Measurements from ENCODE around the gene IDNK.

Gene IDNK
- long read RNA-seq, partial matches to known transcripts = 0 of 2 reads
- long read RNA-seq, other reads (novel, unspliced or antisense) = 0 of 2 reads

DNA sequence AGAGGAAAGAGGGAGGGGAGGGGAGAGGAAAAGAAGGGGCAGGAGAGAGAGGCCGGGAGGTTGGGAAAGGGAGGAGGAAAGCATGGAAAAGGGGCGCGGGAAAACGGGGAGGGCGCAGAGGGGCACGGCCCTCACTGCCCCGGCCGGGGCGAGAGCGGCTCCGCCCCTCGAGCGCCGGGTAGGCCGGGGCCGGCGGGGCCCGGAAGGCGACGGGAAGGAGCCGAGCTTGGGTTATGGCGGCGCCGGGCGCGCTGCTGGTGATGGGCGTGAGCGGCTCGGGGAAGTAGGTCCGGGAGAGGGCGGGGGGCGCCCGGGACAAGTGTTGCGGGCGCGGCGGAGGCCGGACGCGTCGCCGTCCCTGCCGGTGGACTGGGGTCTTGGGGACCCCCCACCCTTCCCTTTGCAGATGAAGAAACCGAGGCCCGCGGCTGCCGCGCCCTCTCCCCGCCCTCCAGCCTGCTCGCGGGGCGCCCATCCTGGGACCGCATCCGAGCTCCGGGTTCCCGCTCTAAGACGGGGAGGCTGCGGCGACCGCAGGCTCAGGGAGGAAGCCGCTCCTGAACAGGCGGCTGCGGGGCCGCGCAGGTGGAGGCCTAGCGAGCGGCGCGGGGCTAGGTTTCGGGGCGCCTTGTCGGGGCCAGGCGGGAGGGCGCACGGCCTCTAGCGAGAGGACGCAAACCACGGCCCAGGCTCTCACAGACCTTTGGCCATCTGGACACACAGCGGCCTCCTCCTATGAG is at the start of gene IDNK:
Gene IDNK (plus strand): TSS at position 205 of the 740 bp plus-strand sequence. CDS start 29 bp downstream, at position 234.
- H3K27ac ChIP-seq (replicated peaks) = peak within 1 kb of the TSS; percentile 85
- peak; percentile 41 to 67 for DNase-seq (ENCODE audit: low read depth in 1 of 2, low spot score in 1 of 2)
- peak within 1 kb of the TSS; percentile 76 for H3K4me3 ChIP-seq (replicated peaks; ENCODE audit: insufficient read depth, low read length)
- TF ChIP-seq POLR2AphosphoS5 (IDR thresholded peaks at IDR 0.05; ENCODE audit: low read depth) (peak; percentile 63), CTCF (IDR thresholded peaks at IDR 0.05; ENCODE audit: insufficient read depth, low read length) (no peak), SPI1 (IDR thresholded peaks at IDR 0.05; ENCODE audit: borderline replicate concordance, low read depth) (no peak), GABPA (IDR thresholded peaks at IDR 0.05; ENCODE audit: low read depth) (no peak)
- TF ChIP-seq, protein P1, sequence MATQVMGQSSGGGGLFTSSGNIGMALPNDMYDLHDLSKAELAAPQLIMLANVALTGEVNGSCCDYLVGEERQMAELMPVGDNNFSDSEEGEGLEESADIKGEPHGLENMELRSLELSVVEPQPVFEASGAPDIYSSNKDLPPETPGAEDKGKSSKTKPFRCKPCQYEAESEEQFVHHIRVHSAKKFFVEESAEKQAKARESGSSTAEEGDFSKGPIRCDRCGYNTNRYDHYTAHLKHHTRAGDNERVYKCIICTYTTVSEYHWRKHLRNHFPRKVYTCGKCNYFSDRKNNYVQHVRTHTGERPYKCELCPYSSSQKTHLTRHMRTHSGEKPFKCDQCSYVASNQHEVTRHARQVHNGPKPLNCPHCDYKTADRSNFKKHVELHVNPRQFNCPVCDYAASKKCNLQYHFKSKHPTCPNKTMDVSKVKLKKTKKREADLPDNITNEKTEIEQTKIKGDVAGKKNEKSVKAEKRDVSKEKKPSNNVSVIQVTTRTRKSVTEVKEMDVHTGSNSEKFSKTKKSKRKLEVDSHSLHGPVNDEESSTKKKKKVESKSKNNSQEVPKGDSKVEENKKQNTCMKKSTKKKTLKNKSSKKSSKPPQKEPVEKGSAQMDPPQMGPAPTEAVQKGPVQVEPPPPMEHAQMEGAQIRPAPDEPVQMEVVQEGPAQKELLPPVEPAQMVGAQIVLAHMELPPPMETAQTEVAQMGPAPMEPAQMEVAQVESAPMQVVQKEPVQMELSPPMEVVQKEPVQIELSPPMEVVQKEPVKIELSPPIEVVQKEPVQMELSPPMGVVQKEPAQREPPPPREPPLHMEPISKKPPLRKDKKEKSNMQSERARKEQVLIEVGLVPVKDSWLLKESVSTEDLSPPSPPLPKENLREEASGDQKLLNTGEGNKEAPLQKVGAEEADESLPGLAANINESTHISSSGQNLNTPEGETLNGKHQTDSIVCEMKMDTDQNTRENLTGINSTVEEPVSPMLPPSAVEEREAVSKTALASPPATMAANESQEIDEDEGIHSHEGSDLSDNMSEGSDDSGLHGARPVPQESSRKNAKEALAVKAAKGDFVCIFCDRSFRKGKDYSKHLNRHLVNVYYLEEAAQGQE (IDR thresholded peaks at IDR 0.05; ENCODE audit: insufficient replicate concordance, low read depth) = peak; percentile 32
- no peaks in the 10 kb centered on the region for H3K27me3 ChIP-seq (ENCODE audit: insufficient read depth, poor library complexity, severe bottlenecking)

- TF ChIP-seq, protein P1 (IDR thresholded peaks at IDR 0.05; ENCODE audit: insufficient replicate concordance, low read depth) = no peak
- TF ChIP-seq CTCF (IDR thresholded peaks at IDR 0.05; ENCODE audit: insufficient read depth, low read length) (no peak), POLR2AphosphoS5 (IDR thresholded peaks at IDR 0.05; ENCODE audit: low read depth) (no peak), SPI1 (IDR thresholded peaks at IDR 0.05; ENCODE audit: borderline replicate concordance, low read depth) (no peak), GABPA (IDR thresholded peaks at IDR 0.05; ENCODE audit: low read depth) (no peak)
- Histone ChIP-seq H3K27ac (replicated peaks) (no peak overlapping the region), H3K4me3 (replicated peaks; ENCODE audit: insufficient read depth, low read length) (no peak overlapping the region), H3K27me3 (ENCODE audit: insufficient read depth, poor library complexity, severe bottlenecking) (no peaks in the 10 kb centered on the region)
- DNase-seq (ENCODE audit: low read depth in 1 of 2, low spot score in 1 of 2) = no peak
Observed at GRCh38 chr9:83574482-83574881, 48.5 kb upstream of the IDNK start.

GRCh38 chr9:83582029-83582428 is 40.9 kb upstream of the IDNK start:
- DNase-seq (ENCODE audit: low read depth in 1 of 2, low spot score in 1 of 2) = no peak
- Histone ChIP-seq H3K27me3 (ENCODE audit: insufficient read depth, poor library complexity, severe bottlenecking) (no peaks in the 10 kb centered on the region), H3K27ac (replicated peaks) (no peak overlapping the region), H3K4me3 (replicated peaks; ENCODE audit: insufficient read depth, low read length) (no peak overlapping the region)
- TF ChIP-seq GABPA (IDR thresholded peaks at IDR 0.05; ENCODE audit: low read depth) = no peak
- TF ChIP-seq, protein P1 (IDR thresholded peaks at IDR 0.05; ENCODE audit: insufficient replicate concordance, low read depth) = no peak
- no peak for TF ChIP-seq SPI1 (IDR thresholded peaks at IDR 0.05; ENCODE audit: borderline replicate concordance, low read depth)
- no peak for TF ChIP-seq POLR2AphosphoS5 (IDR thresholded peaks at IDR 0.05; ENCODE audit: low read depth)
- no peak for TF ChIP-seq CTCF (IDR thresholded peaks at IDR 0.05; ENCODE audit: insufficient read depth, low read length)

Measured in HL-60 (cell line).